SJSA1 (cell line): Measurements from ENCODE around the gene ORAI1. TPM values are rescaled to one million over a fixed set of nuclear protein-coding genes. Genes with fewer than 3 reads are reported as not detected.

Experiments used
- DNase-seq, 2 experiments: peaks; one replicate each; pipeline ENCODE4 v3.0.0-alpha.2; 2015 to 2020; ENCODE audit warnings: low spot score in 2 of 2, low read depth in 1 of 2
- H3K27ac ChIP-seq: fragments of 250-450 bp; sonication (Bioruptor Pico); 2 replicates; pipeline ENCODE4 v1.5.1; 2020; ENCODE audit warnings: mild to moderate bottlenecking, moderate library complexity
- H3K27me3 ChIP-seq: fragments of 250-450 bp; sonication (Bioruptor Pico); replicated peaks from 2 replicates; pipeline ENCODE4 v1.5.1; 2020; ENCODE audit warnings: mild to moderate bottlenecking, moderate library complexity
- H3K36me3 ChIP-seq: fragments of 250-450 bp; sonication (Bioruptor Pico); 2 replicates; pipeline ENCODE4 v1.5.1; 2020; ENCODE audit warnings: mild to moderate bottlenecking
- H3K4me1 ChIP-seq: fragments of 250-450 bp; sonication (Bioruptor Pico); replicated peaks from 2 replicates; pipeline ENCODE4 v1.6.1; 2021; ENCODE audit warnings: mild to moderate bottlenecking
- H3K4me3 ChIP-seq: fragments of 250-450 bp; sonication (Bioruptor Pico); 2 replicates; pipeline ENCODE4 v1.5.1; 2020; ENCODE audit warnings: mild to moderate bottlenecking
- H3K9me3 ChIP-seq: fragments of 250-450 bp; sonication (Bioruptor Pico); replicated peaks from 2 replicates; pipeline ENCODE4 v1.5.1; 2020; ENCODE audit warnings: mild to moderate bottlenecking
- total RNA-seq: library from RNA; depleted of rRNA; stranded (reverse); fragments of >200 nt; shearing (Covaris generic); gene quantifications from 2 replicates; pipeline ENCODE4 v1.2.3, GENCODE V29; 2014

ORAI1 gene
- total RNA-seq, 1 experiment from 2014 or later = 11.7 TPM

DNA sequence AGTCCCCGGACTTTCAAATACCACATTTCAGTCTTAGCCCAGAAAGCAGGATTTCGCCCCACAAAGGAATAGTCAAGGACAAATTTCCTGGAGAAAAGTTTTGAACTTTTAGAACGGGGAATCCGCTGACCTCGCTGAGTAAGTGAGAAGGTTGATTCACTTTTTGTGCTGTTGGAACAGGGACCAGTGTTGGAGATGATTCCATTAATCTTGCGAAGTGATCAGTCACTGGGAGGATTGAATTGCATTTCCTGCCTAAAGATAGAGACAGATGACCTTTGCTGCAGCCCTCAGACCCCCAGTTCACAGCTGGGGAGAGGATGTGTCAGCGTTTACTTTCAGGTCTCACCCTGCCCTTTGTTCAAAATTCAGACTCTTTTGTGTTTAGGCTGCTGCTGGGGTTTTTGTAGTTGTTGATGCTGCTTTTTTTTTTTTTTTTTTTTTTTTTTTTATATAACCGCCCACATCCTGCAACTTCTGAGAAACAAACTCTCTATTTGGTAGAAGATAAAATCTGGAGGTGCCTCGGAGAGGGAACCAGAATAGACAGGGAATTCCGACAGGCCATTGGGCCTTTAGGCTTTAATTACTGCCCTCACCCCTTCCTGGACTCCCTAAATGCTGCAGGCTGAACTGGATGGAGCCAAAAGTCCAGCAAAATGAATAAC, 35.7 kb upstream of the ORAI1 start:
- H3K4me1 ChIP-seq = peaks cover 12% of the 10 kb centered on the region
- peak in 1 of 2 experiments; percentile 33 for DNase-seq
- no peaks in the 10 kb centered on the region for H3K9me3 ChIP-seq
- no peaks in the 10 kb centered on the region for H3K27me3 ChIP-seq
- peak overlapping the region; percentile 78 for H3K27ac ChIP-seq
- H3K4me3 ChIP-seq = peak overlapping the region; percentile 19
- no peaks in the 10 kb centered on the region for H3K36me3 ChIP-seq

DNA sequence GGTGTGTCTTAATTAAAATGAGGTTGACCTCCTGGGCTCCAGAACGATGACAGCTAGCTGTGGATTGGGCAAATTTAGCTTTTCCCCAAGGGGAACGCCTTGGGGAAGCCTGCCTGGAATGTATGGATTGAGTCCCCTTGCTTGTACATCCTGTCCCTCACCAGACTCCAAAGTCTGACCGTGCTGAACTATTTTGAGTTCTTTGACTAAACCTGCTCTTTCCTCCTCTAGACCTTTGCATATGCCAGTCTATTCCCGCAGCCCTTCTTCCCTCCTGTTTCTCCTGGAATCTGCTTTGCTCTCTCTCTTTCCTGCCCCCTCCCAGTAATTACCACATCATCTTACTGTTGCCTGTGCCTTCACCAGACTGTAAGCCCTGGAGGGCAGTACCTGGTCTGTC, 34.0 kb upstream of the ORAI1 start:
- no peak overlapping the region for H3K27ac ChIP-seq

DNA sequence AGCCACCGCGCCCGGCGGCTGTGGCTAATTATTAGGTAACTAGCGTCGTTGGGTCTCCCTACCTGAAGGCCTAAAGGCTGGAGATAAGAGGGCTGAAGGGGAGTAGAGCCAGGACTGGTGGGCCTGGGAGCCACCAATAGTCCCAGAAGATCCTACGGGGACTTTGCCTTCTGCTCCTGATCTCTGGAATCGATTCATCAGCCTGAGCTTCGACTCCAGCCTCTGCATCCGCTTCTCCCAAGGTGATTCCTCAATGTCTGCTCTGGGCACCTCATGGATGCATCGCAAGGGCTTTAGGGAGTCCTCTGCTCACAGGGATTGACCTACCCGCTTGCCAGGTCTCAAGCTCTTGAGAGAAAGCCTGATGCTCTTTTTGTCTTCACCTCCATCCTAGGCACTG, 30.8 kb upstream of the ORAI1 start:
- H3K27ac ChIP-seq = no peak overlapping the region
- no peaks in the 10 kb centered on the region for H3K36me3 ChIP-seq
- no peak overlapping the region for H3K4me3 ChIP-seq
- H3K4me1 ChIP-seq = peaks cover 6% of the 10 kb centered on the region
- DNase-seq = no peak
- no peaks in the 10 kb centered on the region for H3K27me3 ChIP-seq
- H3K9me3 ChIP-seq = no peaks in the 10 kb centered on the region

More for the DNA sequence above, 34.0 kb upstream of the ORAI1 start:
- Histone ChIP-seq H3K9me3 (no peaks in the 10 kb centered on the region), H3K36me3 (no peaks in the 10 kb centered on the region), H3K27me3 (no peaks in the 10 kb centered on the region), H3K4me3 (no peak overlapping the region), H3K4me1 (peaks cover 12% of the 10 kb centered on the region)
- no peak for DNase-seq

DNA sequence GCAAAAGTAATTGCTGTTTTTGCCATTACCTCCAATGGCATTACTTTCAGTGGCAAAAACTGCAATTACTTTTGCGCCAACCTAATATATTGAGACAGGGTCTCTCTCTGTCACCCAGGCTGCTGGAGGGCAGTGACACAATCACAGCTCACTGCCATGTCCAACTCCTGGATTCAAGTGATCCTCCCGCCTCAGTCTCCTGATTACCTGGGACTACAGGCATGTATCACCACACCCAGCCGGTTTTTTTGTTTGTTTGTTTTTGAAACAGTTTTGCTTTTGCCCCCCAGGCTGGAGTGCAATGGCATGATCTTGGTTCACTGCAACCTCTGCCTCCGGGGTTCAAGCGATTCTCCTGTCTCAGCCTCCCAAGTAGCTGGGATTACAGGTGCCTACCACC, 29.8 kb upstream of the ORAI1 start:
- Histone ChIP-seq H3K27me3 (no peaks in the 10 kb centered on the region), H3K4me1 (no peaks in the 10 kb centered on the region), H3K36me3 (no peaks in the 10 kb centered on the region), H3K27ac (no peak overlapping the region), H3K4me3 (no peak overlapping the region), H3K9me3 (no peaks in the 10 kb centered on the region)
- DNase-seq = no peak

DNA sequence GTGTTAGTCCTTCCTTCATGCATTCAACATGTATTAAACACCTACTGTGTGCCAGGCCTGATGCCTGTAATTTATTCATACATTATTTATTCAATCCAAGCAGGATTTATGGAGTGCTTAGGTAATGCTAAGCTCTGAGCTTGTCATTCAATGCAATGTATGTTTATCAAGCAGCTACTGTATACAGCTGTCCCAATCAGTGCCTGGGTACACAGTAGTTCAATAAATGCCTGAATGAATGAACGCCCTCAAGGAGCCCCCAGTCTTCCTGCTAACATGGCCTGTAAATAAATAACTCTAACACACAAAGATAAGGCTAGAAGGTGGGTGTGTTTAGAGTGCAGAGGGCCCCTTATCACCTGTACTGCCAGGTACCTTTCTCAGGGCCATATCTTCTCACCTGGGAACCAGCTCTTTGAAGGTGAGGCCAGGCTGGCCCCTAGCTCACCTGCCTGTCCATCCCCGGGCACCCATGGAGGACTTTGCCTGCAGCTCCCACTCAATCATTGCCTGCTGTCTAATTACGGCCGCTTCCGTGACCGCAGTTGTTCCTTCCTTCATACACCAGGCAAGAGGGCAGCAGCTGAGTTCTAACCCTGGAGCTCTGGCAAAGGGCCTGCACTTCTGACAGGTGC, 25.5 kb upstream of the ORAI1 start:
- no peaks in the 10 kb centered on the region for H3K27me3 ChIP-seq
- no peak for DNase-seq
- no peak overlapping the region for H3K27ac ChIP-seq
- no peaks in the 10 kb centered on the region for H3K36me3 ChIP-seq
- H3K9me3 ChIP-seq = no peaks in the 10 kb centered on the region
- H3K4me1 ChIP-seq = no peaks in the 10 kb centered on the region
- no peak overlapping the region for H3K4me3 ChIP-seq

DNA sequence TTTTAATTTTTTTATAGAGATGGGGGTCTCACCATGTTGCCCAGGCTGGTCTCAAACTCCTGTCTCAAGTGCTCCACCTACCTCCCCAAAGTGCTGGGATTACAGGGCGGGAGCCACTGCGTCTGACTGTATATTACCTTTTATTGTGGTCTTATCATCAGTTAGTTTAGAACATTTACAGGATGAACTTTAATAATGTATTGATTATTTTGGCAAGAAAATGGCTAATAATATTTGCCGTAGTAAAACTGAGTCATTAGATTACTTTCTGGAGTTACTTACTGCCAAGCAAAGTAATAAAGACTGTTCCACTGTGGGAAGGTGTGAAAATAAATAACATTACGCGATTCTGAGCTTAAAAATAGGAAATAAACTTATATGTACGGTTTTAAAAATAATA, 23.6 kb upstream of the ORAI1 start:
- H3K36me3 ChIP-seq = no peaks in the 10 kb centered on the region
- no peaks in the 10 kb centered on the region for H3K9me3 ChIP-seq
- DNase-seq = no peak
- H3K4me3 ChIP-seq = no peak overlapping the region
- H3K27me3 ChIP-seq = no peaks in the 10 kb centered on the region
- H3K27ac ChIP-seq = no peak overlapping the region
- no peaks in the 10 kb centered on the region for H3K4me1 ChIP-seq

DNA sequence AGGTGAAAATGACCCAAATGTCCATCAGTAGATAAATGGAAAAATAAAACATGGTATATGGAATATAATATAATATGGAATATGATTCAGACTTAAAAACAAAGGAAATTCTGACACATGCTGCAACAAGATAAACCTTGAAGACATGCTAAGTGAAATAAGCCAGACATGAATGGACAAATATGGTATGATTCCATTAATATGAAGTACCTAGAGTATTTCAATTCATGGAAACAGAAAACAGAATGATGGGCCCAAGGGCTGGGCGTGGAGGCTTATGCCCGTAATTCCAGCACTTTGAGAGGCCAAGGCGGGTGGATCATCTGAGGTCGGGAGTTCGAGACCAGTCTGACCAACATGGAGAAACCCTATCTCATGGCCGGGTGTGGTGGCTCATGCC, 22.7 kb upstream of the ORAI1 start:
- no peaks in the 10 kb centered on the region for H3K4me1 ChIP-seq
- no peak for DNase-seq

DNA sequence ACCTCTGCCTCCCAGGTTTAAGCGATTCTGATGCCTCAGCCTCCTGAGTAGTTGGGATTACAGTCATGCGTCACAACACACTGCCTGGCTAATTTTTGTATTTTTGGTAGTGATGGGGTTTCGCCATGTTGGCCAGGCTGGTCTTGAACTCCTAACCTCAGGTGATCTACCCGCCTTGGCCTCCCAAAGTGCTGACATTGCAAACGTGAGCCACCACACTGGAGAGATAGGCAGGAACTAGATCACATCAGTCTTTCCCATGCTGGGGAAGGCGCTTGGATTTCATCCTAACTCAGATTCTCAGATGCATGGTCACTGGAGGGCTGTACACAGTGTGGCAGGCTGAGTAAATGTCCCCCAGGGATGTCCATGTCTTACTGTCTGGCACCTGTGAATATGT, 18.0 kb upstream of the ORAI1 start:
- DNase-seq = no peak
- no peaks in the 10 kb centered on the region for H3K9me3 ChIP-seq

More for the DNA sequence above, 22.7 kb upstream of the ORAI1 start:
- Histone ChIP-seq H3K4me3 (no peak overlapping the region), H3K9me3 (no peaks in the 10 kb centered on the region), H3K36me3 (no peaks in the 10 kb centered on the region), H3K27me3 (no peaks in the 10 kb centered on the region), H3K27ac (no peak overlapping the region)

DNA sequence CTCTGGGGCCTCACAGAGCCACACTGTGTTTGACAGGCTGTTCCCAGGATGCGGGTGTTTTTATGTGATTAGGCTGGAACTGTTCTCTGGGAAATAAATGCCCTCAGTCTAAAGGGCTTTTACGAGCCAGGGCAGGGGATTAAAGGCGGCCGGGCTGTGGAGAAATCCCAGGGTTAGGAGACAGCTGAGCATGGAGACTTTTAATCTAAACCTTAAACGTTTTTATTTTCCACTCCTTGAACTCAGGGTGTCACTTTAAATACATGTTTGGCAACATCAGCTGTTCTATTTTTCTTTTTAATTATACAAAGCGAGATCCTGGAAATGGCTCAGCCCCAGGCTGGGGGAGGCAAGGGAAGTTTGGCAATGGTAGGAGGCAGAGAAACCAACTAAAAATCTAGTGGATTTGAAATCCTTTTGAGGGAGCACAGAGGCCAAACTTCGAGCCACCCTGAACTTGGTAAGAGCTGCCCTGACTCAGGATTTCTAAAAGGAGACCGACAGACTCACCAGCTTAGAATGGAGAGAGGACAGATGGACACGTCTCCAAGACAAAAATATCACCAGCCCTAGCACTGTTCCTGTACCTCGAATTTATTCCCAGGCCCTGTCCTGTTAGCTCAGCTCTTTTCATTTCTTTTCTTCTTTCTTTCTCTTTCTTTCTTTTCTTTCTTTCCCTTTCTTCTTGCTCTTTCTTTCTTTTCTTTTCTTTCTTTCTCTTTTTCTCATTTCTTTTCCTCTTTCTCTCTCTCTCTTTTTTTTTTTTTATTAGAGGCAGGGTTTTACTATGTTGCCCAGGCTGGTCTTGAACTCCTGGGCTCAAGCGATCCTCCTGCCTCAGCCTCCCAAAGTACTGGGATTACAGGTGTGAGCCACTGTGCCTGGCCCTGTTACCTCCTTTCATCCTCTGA, 15.8 kb upstream of the ORAI1 start:
- Histone ChIP-seq H3K27me3 (no peaks in the 10 kb centered on the region), H3K27ac (no peak overlapping the region), H3K4me3 (no peak overlapping the region), H3K9me3 (no peaks in the 10 kb centered on the region), H3K36me3 (no peaks in the 10 kb centered on the region), H3K4me1 (no peaks in the 10 kb centered on the region)
- DNase-seq = no peak

More for the DNA sequence above, 18.0 kb upstream of the ORAI1 start:
- H3K27ac ChIP-seq = no peak overlapping the region
- no peaks in the 10 kb centered on the region for H3K4me1 ChIP-seq
- H3K4me3 ChIP-seq = no peak overlapping the region
- H3K36me3 ChIP-seq = no peaks in the 10 kb centered on the region
- H3K27me3 ChIP-seq = no peaks in the 10 kb centered on the region

DNA sequence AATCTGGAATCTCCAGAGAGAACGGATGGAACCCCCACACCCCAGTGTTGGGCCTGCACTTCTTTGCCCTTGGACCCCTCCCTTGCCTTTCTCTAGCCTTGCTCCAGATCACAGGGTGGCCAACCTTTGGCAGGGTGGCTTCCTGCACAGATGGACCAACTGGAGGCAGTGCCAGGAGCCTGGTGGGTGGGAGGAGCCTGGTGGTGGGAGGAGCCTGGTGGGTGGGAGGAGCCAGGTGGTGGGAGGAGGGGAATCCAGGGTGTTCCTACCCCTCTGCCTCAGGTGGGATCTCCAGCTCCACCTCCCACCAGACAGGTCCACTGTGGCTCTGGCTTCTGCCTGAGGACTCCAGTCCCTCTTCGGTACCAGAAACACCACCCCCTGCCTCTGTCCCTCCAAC, 15.0 kb upstream of the ORAI1 start:
- Histone ChIP-seq H3K27ac (no peak overlapping the region), H3K36me3 (no peaks in the 10 kb centered on the region), H3K9me3 (no peaks in the 10 kb centered on the region), H3K27me3 (no peaks in the 10 kb centered on the region), H3K4me3 (no peak overlapping the region), H3K4me1 (no peaks in the 10 kb centered on the region)
- no peak for DNase-seq

DNA sequence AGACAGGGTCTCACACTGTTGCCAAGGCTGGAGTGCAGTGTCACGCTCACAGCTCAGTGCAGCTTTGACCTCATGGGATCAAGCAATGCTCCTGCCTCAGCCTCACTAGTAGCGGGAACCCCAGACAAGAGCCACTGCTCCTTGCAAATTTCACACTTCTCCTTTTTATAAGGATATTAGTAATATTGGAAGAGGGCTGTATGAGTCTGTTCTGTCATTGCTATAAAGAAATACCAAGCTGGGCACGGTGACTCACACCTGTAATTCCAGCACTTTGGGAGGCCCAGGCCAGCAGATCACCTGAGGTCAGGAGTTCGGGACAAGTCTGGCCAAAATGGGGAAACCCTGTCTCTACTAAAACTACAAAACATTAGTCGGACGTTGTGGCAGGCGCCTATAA, 12.9 kb upstream of the ORAI1 start:
- Histone ChIP-seq H3K4me1 (no peaks in the 10 kb centered on the region), H3K36me3 (no peaks in the 10 kb centered on the region), H3K27me3 (no peaks in the 10 kb centered on the region), H3K9me3 (no peaks in the 10 kb centered on the region), H3K4me3 (no peak overlapping the region), H3K27ac (no peak overlapping the region)
- DNase-seq = no peak

DNA sequence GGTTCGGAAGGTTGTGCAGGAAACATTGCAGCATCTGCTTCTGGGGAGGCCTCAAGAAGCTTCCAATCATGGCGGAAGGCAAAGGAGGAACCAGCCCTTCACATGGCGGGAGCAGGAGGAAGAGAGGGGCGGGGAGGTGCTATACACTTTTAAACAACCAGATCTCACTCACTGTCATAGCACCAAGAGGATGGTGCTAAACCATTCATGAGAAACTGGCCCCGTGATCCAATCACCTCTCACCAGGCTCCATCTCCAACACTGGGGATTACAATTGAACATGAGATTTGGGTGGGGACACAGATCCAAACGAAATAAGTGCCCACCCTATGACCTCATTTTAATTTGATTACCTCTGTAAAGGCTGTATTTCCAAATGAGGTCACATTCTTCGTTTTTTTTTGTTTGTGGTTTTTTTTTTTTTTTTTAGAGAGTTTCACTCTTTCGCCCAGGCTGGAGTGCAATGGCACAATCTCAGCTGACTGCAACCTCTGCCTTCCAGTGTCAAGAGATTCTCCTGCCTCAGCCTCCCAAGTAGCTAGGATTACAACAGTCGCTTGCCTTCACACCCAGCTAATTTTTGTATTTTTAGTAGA, 11.4 kb upstream of the ORAI1 start:
- DNase-seq = no peak
- H3K4me3 ChIP-seq = no peak overlapping the region

DNA sequence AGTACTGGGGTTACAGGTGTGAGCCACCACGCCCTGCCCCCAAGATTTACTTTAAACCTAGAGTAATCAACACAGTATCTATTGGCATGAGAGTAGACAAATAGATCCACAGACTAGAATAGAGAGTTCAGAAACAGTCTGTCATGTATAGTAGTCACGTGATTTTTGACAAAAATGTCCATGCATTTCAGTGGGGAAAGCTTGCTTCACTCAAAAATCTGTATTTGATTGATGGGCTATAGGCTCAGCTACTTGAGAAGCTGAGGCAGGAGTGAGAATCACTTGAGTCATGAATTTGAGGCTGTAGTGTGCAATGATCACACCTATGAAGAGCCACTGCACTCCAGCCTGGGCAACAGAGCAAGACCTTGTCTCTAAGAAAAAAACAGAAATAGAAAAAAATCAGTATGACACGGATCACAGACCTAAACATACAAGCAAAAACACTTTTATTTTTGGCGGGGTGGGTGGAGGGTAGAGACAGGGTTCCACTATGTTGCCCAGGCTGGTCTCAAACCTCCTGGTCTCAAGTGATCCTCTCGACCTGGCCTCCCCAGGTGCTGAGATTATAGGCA, 7.6 kb upstream of the ORAI1 start:
- Histone ChIP-seq H3K4me3 (no peak overlapping the region), H3K36me3 (no peaks in the 10 kb centered on the region), H3K9me3 (no peaks in the 10 kb centered on the region), H3K27ac (no peak overlapping the region), H3K27me3 (no peaks in the 10 kb centered on the region), H3K4me1 (peaks cover 14% of the 10 kb centered on the region)
- DNase-seq = no peak

More for the DNA sequence above, 11.4 kb upstream of the ORAI1 start:
- no peak overlapping the region for H3K27ac ChIP-seq
- H3K36me3 ChIP-seq = no peaks in the 10 kb centered on the region
- peaks cover 7% of the 10 kb centered on the region for H3K4me1 ChIP-seq
- H3K27me3 ChIP-seq = no peaks in the 10 kb centered on the region
- no peaks in the 10 kb centered on the region for H3K9me3 ChIP-seq
